HepG2 (cell line): ENCODE measurements around the gene GMPPA. TPM values are rescaled to one million over a fixed set of nuclear protein-coding genes. Genes with fewer than 3 reads are reported as not detected.

Experiments
- CSRNP2 ChIP-seq: sonication (generic); formaldehyde crosslinking; conservative IDR thresholded peaks from 2 replicates; pipeline ENCODE4 v1.8.0; 2022; ENCODE audit warnings: low read depth, missing genetic modification reagents
- NCOA2 ChIP-seq: sonication (generic); formaldehyde crosslinking; IDR thresholded peaks from 2 replicates; pipeline ENCODE4 v1.8.0; 2022; ENCODE audit warnings: inconsistent platforms
- NKX3-1 ChIP-seq: sonication (generic); formaldehyde crosslinking; IDR thresholded peaks from 2 replicates; pipeline ENCODE4 v1.5.0; 2020; ENCODE audit warnings: missing genetic modification reagents
- RBFOX2 ChIP-seq: fragments of 200-400 bp; formaldehyde crosslinking; IDR thresholded peaks from 2 replicates; pipeline ENCODE4 v1.6.1; 2017; ENCODE audit warnings: low read depth, mild to moderate bottlenecking, low read length
- ZBTB43 ChIP-seq: sonication (generic); formaldehyde crosslinking; conservative IDR thresholded peaks from 2 replicates; pipeline ENCODE4 v1.4.0; 2020; ENCODE audit warnings: missing genetic modification reagents
- ZBTB46 ChIP-seq: sonication (generic); formaldehyde crosslinking; IDR thresholded peaks from 2 replicates; pipeline ENCODE4 v1.4.0; 2020; ENCODE audit warnings: mild to moderate bottlenecking, missing genetic modification reagents, borderline replicate concordance
- ZFX ChIP-seq: sonication (generic); formaldehyde crosslinking; IDR thresholded peaks from 2 replicates; pipeline ENCODE4 v1.4.0; 2020; ENCODE audit warnings: mild to moderate bottlenecking, low read depth, missing genetic modification reagents, moderate library complexity
- ZNF564 ChIP-seq: sonication (generic); formaldehyde crosslinking; IDR thresholded peaks from 2 replicates; pipeline ENCODE4 v1.8.1; 2023; ENCODE audit warnings: mild to moderate bottlenecking, missing genetic modification reagents
- ZNF687 ChIP-seq: sonication (generic); formaldehyde crosslinking; IDR thresholded peaks from 2 replicates; pipeline ENCODE4 v1.5.1; 2020; ENCODE audit warnings: mild to moderate bottlenecking, missing genetic modification reagents, moderate library complexity
- ZNF790 ChIP-seq: sonication (generic); formaldehyde crosslinking; IDR thresholded peaks from 2 replicates; pipeline ENCODE4 v1.8.0; 2022; ENCODE audit warnings: missing genetic modification reagents, mild to moderate bottlenecking, borderline replicate concordance
- ZSCAN20 ChIP-seq: sonication (generic); formaldehyde crosslinking; IDR thresholded peaks from 2 replicates; pipeline ENCODE4 v1.4.0; 2020; ENCODE audit warnings: missing genetic modification reagents, mild to moderate bottlenecking, borderline replicate concordance
- polyA plus RNA-seq, 8 experiments: library from polyadenylated mRNA; depleted of rRNA in 3 of 8; stranded (reverse) in 7 of 8; unstranded in 1 of 8; fragments of >200 nt; fragmentation: Illumina TruSeq in 4 of 8; extraction: Trizol in 4 of 8; gene quantifications; 2 replicates each; pipeline versions ENCODE4 v1.2.1 to v1.2.3, GENCODE V29; 2011 to 2016; ENCODE audit warnings: low read depth in 4 of 8, missing spikeins in 1 of 8, mixed read lengths in 1 of 8; ENCODE audit not compliant: insufficient read depth in 1 of 8
- total RNA-seq, 5 experiments: library from RNA; depleted of rRNA; stranded (reverse); fragments of >200 nt; fragmentation: Illumina TruSeq; extraction: Trizol; gene quantifications; 2 replicates each; pipeline ENCODE4 v1.2.3, GENCODE V29; 2016; ENCODE audit warnings: low read depth in 1 of 5
- TF ChIP-seq, protein P1 (sequence below): sonication (generic); formaldehyde crosslinking; IDR thresholded peaks from 2 replicates; pipeline ENCODE4 v1.8.1; 2023; ENCODE audit warnings: missing genetic modification reagents, inconsistent platforms, borderline replicate concordance
- TF ChIP-seq, protein P2 (sequence below): sonication (generic); formaldehyde crosslinking; IDR thresholded peaks from 2 replicates; pipeline ENCODE4 v1.5.0; 2020; ENCODE audit warnings: missing genetic modification reagents, mild to moderate bottlenecking, borderline replicate concordance
- TF ChIP-seq, protein P3 (sequence below): sonication (generic); formaldehyde crosslinking; conservative IDR thresholded peaks from 2 replicates; pipeline ENCODE4 v1.8.0; 2022; ENCODE audit warnings: mild to moderate bottlenecking, moderate library complexity, missing genetic modification reagents

The GMPPA gene
- total and polyA plus RNA-seq, 2 of the 13 experiments (the other 11 are each of a cell fraction or from before 2014, with no cell fraction given): 81.1 to 106 TPM

DNA sequence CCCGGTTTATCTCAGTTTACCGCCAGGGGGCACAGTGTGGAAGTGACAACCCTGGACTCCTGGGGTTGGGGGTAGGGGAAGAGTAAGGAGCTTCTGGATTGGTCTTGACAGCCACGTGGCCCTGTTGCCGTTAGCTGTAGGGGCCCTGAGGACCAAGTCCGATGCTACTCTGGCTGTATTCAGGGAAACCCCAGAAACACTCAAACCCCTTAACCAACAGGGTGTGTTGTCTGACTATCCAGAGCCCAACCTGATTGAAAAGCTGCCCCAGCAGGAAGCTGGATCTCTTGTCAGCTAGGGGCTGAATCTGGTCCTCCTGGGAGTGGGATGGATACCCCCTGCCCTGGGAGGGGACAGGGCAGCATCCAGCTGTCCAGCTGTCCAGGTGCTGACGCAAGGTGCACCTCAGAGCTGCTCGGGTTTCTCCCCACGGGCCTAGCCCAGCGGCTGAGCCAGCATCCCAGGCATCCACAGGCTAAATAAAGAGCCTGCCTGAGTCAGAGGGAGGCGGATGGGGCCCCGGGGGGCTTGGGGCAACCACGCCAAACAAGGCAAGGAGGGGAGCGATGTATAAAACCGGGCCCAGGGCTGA, 3.1 kb upstream of the GMPPA start (continued):
- no peak for TF ChIP-seq CSRNP2
- TF ChIP-seq ZBTB43 (CRISPR knock-in tag): no peak
- TF ChIP-seq ZNF790 (CRISPR knock-in tag): 0 out of 2 replicates have a peak, but pooled peaks have one; percentile 55
- TF ChIP-seq ZNF687 (CRISPR knock-in tag): peak; percentile 29; the same call in 1 of the 2 replicates
- TF ChIP-seq, protein P1, sequence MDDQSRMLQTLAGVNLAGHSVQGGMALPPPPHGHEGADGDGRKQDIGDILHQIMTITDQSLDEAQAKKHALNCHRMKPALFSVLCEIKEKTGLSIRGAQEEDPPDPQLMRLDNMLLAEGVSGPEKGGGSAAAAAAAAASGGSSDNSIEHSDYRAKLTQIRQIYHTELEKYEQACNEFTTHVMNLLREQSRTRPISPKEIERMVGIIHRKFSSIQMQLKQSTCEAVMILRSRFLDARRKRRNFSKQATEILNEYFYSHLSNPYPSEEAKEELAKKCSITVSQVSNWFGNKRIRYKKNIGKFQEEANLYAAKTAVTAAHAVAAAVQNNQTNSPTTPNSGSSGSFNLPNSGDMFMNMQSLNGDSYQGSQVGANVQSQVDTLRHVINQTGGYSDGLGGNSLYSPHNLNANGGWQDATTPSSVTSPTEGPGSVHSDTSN (CRISPR knock-in tag): no peak
- no peak for TF ChIP-seq NCOA2 (CRISPR knock-in tag)
- TF ChIP-seq, protein P2, sequence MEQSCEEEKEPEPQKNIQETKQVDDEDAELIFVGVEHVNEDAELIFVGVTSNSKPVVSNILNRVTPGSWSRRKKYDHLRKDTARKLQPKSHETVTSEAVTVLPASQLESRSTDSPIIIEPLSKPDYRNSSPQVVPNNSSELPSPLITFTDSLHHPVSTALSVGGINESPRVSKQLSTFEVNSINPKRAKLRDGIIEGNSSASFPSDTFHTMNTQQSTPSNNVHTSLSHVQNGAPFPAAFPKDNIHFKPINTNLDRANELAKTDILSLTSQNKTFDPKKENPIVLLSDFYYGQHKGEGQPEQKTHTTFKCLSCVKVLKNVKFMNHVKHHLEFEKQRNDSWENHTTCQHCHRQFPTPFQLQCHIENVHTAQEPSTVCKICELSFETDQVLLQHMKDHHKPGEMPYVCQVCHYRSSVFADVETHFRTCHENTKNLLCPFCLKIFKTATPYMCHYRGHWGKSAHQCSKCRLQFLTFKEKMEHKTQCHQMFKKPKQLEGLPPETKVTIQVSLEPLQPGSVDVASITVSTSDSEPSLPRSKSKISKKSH: 0 out of 2 replicates have a peak, but pooled peaks have one; percentile 4
- TF ChIP-seq ZSCAN20 (CRISPR knock-in tag): no peak
- TF ChIP-seq ZBTB46 (CRISPR knock-in tag): 0 out of 2 replicates have a peak, but pooled peaks have one; percentile 52
- TF ChIP-seq RBFOX2: no peak
- no peak for TF ChIP-seq ZNF564 (CRISPR knock-in tag)
- TF ChIP-seq NKX3-1 (CRISPR knock-in tag): no peak
- TF ChIP-seq, protein P3, sequence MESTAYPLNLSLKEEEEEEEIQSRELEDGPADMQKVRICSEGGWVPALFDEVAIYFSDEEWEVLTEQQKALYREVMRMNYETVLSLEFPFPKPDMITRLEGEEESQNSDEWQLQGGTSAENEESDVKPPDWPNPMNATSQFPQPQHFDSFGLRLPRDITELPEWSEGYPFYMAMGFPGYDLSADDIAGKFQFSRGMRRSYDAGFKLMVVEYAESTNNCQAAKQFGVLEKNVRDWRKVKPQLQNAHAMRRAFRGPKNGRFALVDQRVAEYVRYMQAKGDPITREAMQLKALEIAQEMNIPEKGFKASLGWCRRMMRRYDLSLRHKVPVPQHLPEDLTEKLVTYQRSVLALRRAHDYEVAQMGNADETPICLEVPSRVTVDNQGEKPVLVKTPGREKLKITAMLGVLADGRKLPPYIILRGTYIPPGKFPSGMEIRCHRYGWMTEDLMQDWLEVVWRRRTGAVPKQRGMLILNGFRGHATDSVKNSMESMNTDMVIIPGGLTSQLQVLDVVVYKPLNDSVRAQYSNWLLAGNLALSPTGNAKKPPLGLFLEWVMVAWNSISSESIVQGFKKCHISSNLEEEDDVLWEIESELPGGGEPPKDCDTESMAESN (CRISPR knock-in tag): no peak
- TF ChIP-seq ZFX (CRISPR knock-in tag): 0 out of 2 replicates have a peak, but pooled peaks have one; percentile 36
